LNCAP (cell line): ENCODE measurements around the gene B4GALT6.

Source experiments
- TF ChIP-seq, protein P1 (sequence below): fragments of 450-650 bp; IDR thresholded peaks from 2 replicates; pipeline ENCODE4 v1.5.1; 2017; ENCODE audit warnings: mild to moderate bottlenecking

The B4GALT6 gene

DNA sequence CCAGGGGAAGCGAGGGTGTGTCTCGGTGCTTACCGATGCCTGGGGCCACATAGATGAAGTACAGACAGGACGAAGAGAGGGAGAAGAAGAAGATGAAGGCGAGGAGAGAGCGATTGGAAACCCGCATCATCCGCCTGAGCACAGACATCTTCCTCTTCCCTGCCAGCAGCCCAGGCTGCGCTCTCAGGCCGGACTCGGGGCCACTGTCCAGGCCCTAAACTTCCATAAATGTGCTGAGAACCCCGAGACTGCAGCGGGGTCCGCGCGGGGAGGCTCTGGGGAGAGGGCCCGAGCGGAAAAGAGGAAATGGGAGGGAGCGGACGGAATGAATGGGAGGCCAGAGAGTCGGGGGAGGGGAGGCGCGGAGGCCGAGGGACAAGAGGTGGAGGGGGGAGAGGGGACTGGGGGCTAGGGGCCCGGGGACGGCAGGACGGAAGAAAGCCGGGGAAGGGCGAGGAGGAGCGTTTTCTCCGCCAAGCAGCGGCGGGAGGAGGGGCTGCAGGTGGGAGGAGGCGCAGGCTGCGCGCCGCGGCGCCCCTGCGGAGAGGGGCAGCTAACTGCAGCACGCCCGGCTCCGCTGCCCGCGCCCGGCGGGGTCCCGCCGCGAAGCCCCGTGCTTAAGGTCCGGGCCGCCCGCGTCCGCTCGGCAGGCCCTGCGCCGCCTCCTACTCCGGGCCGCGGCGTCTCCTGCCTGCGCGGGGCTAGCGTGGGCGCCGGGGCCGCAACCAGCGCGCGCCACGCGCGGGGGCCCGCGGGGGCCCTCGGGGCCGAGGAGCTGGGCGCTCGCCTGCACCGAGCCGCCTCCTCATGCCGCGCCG is at the start of gene B4GALT6:
Gene B4GALT6 (minus strand): TSS at position 303 of the 818 bp plus-strand sequence. CDS start 155 bp downstream, at position 148.
- TF ChIP-seq, protein P1, sequence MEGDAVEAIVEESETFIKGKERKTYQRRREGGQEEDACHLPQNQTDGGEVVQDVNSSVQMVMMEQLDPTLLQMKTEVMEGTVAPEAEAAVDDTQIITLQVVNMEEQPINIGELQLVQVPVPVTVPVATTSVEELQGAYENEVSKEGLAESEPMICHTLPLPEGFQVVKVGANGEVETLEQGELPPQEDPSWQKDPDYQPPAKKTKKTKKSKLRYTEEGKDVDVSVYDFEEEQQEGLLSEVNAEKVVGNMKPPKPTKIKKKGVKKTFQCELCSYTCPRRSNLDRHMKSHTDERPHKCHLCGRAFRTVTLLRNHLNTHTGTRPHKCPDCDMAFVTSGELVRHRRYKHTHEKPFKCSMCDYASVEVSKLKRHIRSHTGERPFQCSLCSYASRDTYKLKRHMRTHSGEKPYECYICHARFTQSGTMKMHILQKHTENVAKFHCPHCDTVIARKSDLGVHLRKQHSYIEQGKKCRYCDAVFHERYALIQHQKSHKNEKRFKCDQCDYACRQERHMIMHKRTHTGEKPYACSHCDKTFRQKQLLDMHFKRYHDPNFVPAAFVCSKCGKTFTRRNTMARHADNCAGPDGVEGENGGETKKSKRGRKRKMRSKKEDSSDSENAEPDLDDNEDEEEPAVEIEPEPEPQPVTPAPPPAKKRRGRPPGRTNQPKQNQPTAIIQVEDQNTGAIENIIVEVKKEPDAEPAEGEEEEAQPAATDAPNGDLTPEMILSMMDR = no peak

DNA sequence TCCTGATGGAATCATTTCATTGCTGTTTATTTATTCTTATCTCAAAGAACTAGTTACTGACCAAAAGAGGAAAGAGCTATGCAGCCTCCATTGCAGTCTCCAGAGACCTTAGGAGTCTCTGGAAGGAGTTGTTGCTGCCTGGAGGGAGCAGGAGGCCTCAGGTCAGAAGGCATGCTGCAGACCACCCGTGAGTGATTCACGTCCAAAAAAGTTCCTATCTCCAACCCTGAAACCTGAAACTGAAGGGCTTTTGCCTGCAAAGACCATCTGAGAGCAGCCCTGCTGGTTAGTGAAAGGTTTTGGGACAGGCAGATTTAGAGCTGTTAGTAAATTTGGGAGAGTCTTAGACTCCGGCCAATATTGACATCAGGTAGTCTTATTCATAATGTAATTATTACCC is 47.2 kb upstream of the B4GALT6 start:
- TF ChIP-seq, protein P1 = no peak

DNA sequence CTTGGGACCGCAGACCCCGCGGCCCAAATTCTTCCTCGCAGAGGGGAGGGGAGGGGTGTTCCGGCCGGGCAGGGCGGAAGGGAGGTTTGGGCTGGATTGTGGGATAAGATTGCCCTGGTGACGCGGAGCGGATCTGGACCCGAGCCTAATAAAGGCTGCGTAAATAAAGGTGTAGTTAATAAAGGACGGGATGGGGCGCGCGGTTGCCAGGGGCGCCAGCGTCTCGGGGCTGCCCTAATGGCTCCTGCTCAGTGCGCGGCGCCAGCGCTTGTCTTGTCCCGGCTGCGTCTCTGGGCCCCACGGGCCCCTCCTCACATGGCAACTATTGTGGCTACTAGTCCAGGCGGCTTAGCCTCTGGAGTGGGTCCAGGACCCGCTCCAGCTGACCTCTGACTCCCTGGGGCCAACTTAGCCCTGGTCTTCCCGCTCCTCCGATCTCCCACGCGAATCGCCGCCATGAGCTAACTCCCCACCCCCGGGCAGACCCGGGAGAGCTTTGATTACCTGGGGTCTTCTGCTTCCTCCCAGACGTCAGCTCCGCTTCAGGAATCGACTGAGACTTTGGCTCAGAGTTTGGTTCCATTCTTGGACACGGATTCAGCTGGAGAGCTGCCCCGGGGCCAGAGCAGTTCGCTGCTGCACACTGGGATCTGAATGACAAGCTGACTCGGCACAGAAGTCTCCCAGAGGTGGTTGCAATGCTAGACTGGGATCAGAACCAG is 39.8 kb upstream of the B4GALT6 start:
- TF ChIP-seq, protein P1 = no peak

GRCh38 chr18:31723639-31723989 is 39.2 kb upstream of the B4GALT6 start:
- TF ChIP-seq, protein P1 = no peak

- TF ChIP-seq, protein P1 = peak; percentile 88
These were observed 38.1 kb upstream of the B4GALT6 start for GRCh38 chr18:31722369-31722957.

- TF ChIP-seq, protein P1 = no peak
These were observed 37.2 kb upstream of the B4GALT6 start for GRCh38 chr18:31721601-31722000.

DNA sequence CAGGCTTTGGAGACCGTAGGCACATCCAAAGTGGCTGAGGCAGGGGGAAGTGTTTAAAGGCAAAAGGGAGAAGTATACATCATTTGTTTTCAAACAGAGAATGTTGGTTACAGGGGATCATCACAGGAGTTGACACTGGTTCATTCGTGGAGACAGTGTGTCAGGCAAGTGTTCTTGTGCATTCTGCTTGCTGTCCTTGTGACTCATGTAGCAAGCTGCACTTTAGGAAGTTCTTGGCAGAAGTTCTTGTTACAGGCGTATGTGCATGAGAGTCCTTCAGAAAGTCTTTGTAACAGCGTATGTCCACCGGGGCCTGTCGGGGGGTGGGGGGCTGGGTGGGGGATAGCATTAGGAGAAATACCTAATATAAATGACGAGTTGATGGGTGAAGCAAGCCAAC is 36.5 kb upstream of the B4GALT6 start:
- TF ChIP-seq, protein P1 = no peak
